Liver (tissue), 9 donors: ENCODE results near the gene CDKL1. TPM values are rescaled to one million over a fixed set of nuclear protein-coding genes. Genes with fewer than 3 reads are reported as not detected.

Source experiments
- DNase-seq: peaks from one replicate; pipeline ENCODE4 v3.0.0-alpha.2; 2017; ENCODE audit warnings: low spot score
- H3K27ac ChIP-seq, 2 donors: one replicate each; pipeline ENCODE4 v1.7.0; 2013; ENCODE audit warnings: inconsistent platforms in 2 of 2, low read length in 2 of 2, control low read depth in 1 of 2, low read depth in 1 of 2, mild to moderate bottlenecking in 1 of 2
- H3K27me3 ChIP-seq, 4 donors: one replicate each; pipeline versions ENCODE4 v1.6.1 to v1.7.0; 2013; ENCODE audit warnings: low read length in 3 of 4, inconsistent platforms in 1 of 4, mild to moderate bottlenecking in 1 of 4, moderate library complexity in 1 of 4; ENCODE audit not compliant: control insufficient read depth in 4 of 4, insufficient read depth in 4 of 4
- H3K36me3 ChIP-seq, 4 donors: one replicate each; pipeline versions ENCODE4 v1.6.1 to v1.7.0; 2013; ENCODE audit warnings: low read length in 3 of 4, mild to moderate bottlenecking in 3 of 4, low read depth in 1 of 4, moderate library complexity in 1 of 4; ENCODE audit not compliant: control insufficient read depth in 4 of 4, insufficient read depth in 3 of 4
- H3K4me1 ChIP-seq, 4 donors: one replicate each; pipeline versions ENCODE4 v1.6.1 to v1.7.0; 2013; ENCODE audit warnings: low read length in 3 of 4, mild to moderate bottlenecking in 3 of 4, moderate library complexity in 1 of 4; ENCODE audit not compliant: control insufficient read depth in 4 of 4, insufficient read depth in 4 of 4
- H3K4me3 ChIP-seq, 3 donors: one replicate each; pipeline versions ENCODE4 v1.6.1 to v1.7.0; 2013; ENCODE audit warnings: low read length in 3 of 3, control low read depth in 1 of 3, low read depth in 1 of 3, mild to moderate bottlenecking in 1 of 3
- H3K9ac ChIP-seq, 2 donors: one replicate each; pipeline ENCODE4 v1.7.0; 2013; ENCODE audit warnings: low read length in 2 of 2, mild to moderate bottlenecking in 2 of 2, moderate library complexity in 2 of 2, control low read depth in 1 of 2, low read depth in 1 of 2
- H3K9me3 ChIP-seq, 4 donors: one replicate each; pipeline versions ENCODE4 v1.6.1 to v1.7.0; 2013; ENCODE audit warnings: low read length in 3 of 4; ENCODE audit not compliant: control insufficient read depth in 4 of 4
- EGR1 ChIP-seq, 2 donors: IDR thresholded peaks; 2 replicates each; pipeline ENCODE4 v1.6.1; 2016 to 2018; ENCODE audit warnings: antibody characterized with exemption in 2 of 2, low read depth in 2 of 2
- FOXA1 ChIP-seq: IDR thresholded peaks from 2 replicates; pipeline ENCODE4 v1.6.1; 2016; ENCODE audit warnings: antibody characterized with exemption
- FOXA2 ChIP-seq: IDR thresholded peaks from 2 replicates; pipeline ENCODE4 v1.6.1; 2016; ENCODE audit warnings: antibody characterized with exemption
- HNF4A ChIP-seq, 2 donors: conservative IDR thresholded peaks; 2 replicates each; pipeline ENCODE4 v1.6.1; 2016; ENCODE audit warnings: antibody characterized with exemption in 2 of 2, mild to moderate bottlenecking in 2 of 2
- HNF4G ChIP-seq: IDR thresholded peaks from 2 replicates; pipeline ENCODE4 v1.6.1; 2016; ENCODE audit warnings: antibody characterized with exemption
- MAX ChIP-seq: IDR thresholded peaks from 2 replicates; pipeline ENCODE4 v1.6.1; 2016; ENCODE audit warnings: antibody characterized with exemption
- NR2F2 ChIP-seq: IDR thresholded peaks from 2 replicates; pipeline ENCODE4 v1.6.1; 2016; ENCODE audit warnings: antibody characterized with exemption
- RXRA ChIP-seq, 2 donors: IDR thresholded peaks; 2 replicates each; pipeline ENCODE4 v1.6.1; 2017 to 2018; ENCODE audit warnings: antibody characterized with exemption in 2 of 2, mild to moderate bottlenecking in 1 of 2
- SP1 ChIP-seq: IDR thresholded peaks from 2 replicates; pipeline ENCODE4 v1.6.1; 2018; ENCODE audit warnings: antibody characterized with exemption, mild to moderate bottlenecking
- WGBS: extraction: QIAGEN DNeasy Blood & Tissue Kit; methylation state at CpG from one replicate; pipeline ENCODE4 v1.1.7; 2013; 5-methylcytosine and 5-hydroxymethylcytosine counted together
- polyA plus RNA-seq, 2 donors: library from polyadenylated mRNA; stranded (reverse) in 1 of 2; unstranded in 1 of 2; fragments of 200-250 nt in 1 of 2; fragments of >200 nt in 1 of 2; fragmentation: Nextera tagmentation in 1 of 2; extraction: Ambion mirVana in 1 of 2; gene quantifications; one replicate each; pipeline versions ENCODE4 v1.2.1 to v1.2.3, GENCODE V29; 2013 to 2015
- total RNA-seq, 2 donors: library from RNA; depleted of rRNA; stranded (reverse); fragments of >200 nt; gene quantifications; one replicate each; pipeline ENCODE4 v1.2.3, GENCODE V29; 2014
- TF ChIP-seq, protein P1 (sequence below): IDR thresholded peaks from 2 replicates; pipeline ENCODE4 v1.6.1; 2016; ENCODE audit warnings: antibody characterized with exemption, mild to moderate bottlenecking
- donor health status: healthy.
- donor health status: healthy.
- donor health status: healthy.
- donor health status: healthy.
- donor health status: healthy.

The CDKL1 gene
- total and polyA plus RNA-seq, 4 donors, result 1.1 to 6.8 (median 2.1) TPM

DNA sequence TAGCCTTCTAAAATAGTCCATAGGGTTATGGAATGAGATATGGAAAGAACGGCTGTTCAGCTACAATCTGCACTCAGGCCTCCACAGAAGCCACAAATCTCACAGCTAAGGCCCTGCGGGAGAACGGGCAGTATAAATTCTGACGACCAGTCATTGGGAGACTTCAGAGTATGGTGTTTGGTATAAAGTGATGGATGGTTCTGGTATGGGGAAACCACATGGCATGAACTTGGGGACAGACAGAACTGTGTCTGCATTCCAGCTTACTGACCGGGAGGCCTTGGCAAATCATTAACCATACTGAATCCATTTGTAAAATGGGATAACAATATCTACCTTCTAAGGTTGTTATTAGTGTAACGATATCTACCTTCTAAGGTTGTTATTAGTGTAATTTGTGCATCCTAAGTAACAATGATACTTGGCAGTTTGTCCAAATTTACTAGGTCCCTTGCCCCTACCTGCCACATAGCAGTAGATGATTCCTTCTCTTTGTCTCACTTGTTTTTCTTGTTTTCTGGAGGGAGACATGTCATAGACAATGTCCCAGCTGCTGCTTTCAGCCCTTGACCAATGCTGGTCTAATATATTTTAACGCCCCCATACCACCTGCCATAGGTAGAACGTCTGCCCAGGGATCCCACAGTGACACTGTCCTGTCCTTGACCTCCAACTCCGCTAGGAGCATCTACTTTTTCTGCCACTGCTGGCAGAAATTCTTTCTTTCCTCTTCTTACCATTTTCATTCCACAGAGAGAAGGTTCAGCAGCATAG, 6.8 kb downstream of the CDKL1 start:
- H3K4me3 ChIP-seq, result no peak overlapping the region
- H3K9ac ChIP-seq, result no peak overlapping the region
- DNase-seq, result no peak
- no peaks in the 10 kb centered on the region for H3K9me3 ChIP-seq
- TF ChIP-seq SP1 (peak; percentile 11), HNF4A (conservative IDR thresholded peaks at IDR 0.05) (peak in 1 of 2 donors; percentile 21), RXRA (IDR thresholded peaks at IDR 0.05) (peak in 1 of 2 donors; percentile 34), FOXA2 (no peak), HNF4G (no peak), MAX (peak; percentile 30), FOXA1 (no peak), EGR1 (IDR thresholded peaks at IDR 0.05; ENCODE audit: low read depth in 2 of 2) (no peak), NR2F2 (no peak)
- TF ChIP-seq, protein P1, sequence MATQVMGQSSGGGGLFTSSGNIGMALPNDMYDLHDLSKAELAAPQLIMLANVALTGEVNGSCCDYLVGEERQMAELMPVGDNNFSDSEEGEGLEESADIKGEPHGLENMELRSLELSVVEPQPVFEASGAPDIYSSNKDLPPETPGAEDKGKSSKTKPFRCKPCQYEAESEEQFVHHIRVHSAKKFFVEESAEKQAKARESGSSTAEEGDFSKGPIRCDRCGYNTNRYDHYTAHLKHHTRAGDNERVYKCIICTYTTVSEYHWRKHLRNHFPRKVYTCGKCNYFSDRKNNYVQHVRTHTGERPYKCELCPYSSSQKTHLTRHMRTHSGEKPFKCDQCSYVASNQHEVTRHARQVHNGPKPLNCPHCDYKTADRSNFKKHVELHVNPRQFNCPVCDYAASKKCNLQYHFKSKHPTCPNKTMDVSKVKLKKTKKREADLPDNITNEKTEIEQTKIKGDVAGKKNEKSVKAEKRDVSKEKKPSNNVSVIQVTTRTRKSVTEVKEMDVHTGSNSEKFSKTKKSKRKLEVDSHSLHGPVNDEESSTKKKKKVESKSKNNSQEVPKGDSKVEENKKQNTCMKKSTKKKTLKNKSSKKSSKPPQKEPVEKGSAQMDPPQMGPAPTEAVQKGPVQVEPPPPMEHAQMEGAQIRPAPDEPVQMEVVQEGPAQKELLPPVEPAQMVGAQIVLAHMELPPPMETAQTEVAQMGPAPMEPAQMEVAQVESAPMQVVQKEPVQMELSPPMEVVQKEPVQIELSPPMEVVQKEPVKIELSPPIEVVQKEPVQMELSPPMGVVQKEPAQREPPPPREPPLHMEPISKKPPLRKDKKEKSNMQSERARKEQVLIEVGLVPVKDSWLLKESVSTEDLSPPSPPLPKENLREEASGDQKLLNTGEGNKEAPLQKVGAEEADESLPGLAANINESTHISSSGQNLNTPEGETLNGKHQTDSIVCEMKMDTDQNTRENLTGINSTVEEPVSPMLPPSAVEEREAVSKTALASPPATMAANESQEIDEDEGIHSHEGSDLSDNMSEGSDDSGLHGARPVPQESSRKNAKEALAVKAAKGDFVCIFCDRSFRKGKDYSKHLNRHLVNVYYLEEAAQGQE, result no peak
- 72% methylated on average over 9 of the region's 9 CpGs for WGBS
- no peaks in the 10 kb centered on the region for H3K36me3 ChIP-seq
- H3K27me3 ChIP-seq, result no peaks in the 10 kb centered on the region
- no peak overlapping the region for H3K27ac ChIP-seq
- H3K4me1 ChIP-seq, result peaks cover 0 to 5% (median 2%) of the 10 kb centered on the region in 4 donors

DNA sequence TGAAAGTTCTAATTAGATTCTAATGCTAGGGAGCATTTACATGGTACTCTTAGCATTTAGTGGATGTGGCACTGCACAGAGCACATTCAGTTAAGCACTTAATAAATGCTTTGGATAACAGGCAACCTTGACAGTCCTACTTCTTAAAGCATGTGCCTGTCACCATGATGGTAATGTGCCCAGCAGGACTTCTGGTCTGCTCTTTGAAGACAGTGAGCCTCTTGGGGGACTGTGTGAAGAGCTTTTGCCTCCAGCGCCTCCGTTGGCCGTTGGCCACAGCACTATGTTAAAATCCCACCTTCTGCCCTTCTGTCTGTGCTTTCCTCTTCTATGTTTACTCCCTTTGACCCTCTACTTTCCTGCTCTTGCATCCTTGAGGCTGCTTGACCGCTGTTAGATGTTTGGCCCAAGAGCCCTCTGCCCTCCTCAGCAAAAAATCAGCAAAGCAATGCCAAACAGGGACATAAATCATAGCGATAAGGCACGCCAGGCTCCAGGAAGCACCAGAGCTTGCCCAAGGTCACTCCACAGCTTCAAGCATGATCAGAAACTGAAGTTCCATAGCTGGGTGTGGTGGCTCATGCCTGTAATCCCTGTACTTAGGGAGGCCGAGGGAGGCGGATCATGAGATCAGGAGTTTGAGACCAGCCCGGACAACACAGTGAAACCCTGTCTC, 8.3 kb downstream of the CDKL1 start:
- no peak for DNase-seq
- Histone ChIP-seq H3K4me1 (peaks cover 0 to 5% (median 2%) of the 10 kb centered on the region in 4 donors), H3K27me3 (no peaks in the 10 kb centered on the region), H3K9me3 (no peaks in the 10 kb centered on the region), H3K9ac (no peak overlapping the region), H3K4me3 (no peak overlapping the region), H3K27ac (no peak overlapping the region), H3K36me3 (no peaks in the 10 kb centered on the region)
- 77% methylated on average over 9 of the region's 9 CpGs for WGBS
- TF ChIP-seq NR2F2, result peak; percentile 85
- no peak for TF ChIP-seq HNF4A (conservative IDR thresholded peaks at IDR 0.05)
- TF ChIP-seq SP1, result peak; percentile 12

DNA sequence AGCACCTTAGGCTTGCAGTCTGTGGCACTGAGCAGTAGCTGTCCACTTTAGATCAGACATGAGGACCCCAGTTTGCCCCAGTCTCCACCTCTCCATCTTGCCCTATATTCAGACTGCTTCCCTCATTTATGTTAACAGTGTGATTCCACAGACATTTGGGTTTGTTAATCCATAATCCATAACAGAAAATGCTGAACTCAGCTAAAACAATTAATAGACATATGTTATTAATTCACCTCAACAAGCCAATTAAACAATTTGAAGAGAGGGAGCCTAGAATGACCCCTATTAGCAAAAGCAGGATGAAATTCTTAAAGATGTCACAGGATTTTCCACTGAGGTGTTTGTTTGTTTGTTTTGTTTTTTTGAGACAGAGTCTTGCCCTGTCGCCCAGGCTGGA, 9.1 kb downstream of the CDKL1 start:
- Histone ChIP-seq H3K4me3 (no peak overlapping the region), H3K27me3 (no peaks in the 10 kb centered on the region), H3K27ac (no peak overlapping the region), H3K36me3 (no peaks in the 10 kb centered on the region), H3K9me3 (no peaks in the 10 kb centered on the region), H3K4me1 (peaks cover 0 to 5% (median 2%) of the 10 kb centered on the region in 4 donors), H3K9ac (no peak overlapping the region)
- DNase-seq, result no peak
- TF ChIP-seq, protein P1, result no peak
- TF ChIP-seq FOXA2, result no peak
- WGBS, result 98% methylated on average over 1 of the region's 1 CpG
